SU-DHL-6 (cell line): ENCODE results near the gene GNAO1.

Experiments used
- EZH2phosphoT487 ChIP-seq: fragments of 200-600 bp; sonication (generic), shearing (Covaris generic); conservative IDR thresholded peaks from 2 replicates; pipeline ENCODE4 v1.6.1; 2018; ENCODE audit warnings: mild to moderate bottlenecking, antibody characterized with exemption, low read length, moderate library complexity, mixed read lengths
- TF ChIP-seq, protein P1 (sequence below): fragments of 200-600 bp; sonication (generic); IDR thresholded peaks from one replicate; pipeline ENCODE4 v1.5.1; 2017; ENCODE audit warnings: antibody characterized with exemption, mild to moderate bottlenecking, low read length, moderate library complexity; ENCODE audit not compliant: insufficient read depth, poor library complexity, severe bottlenecking

DNA sequence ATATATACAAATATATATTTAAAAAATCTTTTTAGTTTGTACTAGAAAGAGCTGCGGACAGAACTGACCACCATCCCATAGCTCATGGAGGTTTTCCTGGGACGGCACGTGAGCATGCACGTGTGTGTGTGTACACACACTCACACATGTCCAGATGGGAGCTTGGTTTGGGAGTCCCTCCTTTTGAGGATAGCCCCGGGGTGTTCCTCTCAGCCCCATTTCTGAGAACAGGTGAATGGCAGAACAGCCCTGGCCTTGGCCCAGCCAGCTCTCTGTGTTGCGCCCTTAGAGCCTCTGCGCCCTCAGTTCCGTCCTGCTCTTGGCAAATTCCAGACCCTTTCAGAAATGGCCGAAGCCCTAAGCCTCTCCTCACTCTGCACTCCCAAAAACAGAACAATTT lies 163.9 kb downstream of the GNAO1 start:
- TF ChIP-seq, protein P1, sequence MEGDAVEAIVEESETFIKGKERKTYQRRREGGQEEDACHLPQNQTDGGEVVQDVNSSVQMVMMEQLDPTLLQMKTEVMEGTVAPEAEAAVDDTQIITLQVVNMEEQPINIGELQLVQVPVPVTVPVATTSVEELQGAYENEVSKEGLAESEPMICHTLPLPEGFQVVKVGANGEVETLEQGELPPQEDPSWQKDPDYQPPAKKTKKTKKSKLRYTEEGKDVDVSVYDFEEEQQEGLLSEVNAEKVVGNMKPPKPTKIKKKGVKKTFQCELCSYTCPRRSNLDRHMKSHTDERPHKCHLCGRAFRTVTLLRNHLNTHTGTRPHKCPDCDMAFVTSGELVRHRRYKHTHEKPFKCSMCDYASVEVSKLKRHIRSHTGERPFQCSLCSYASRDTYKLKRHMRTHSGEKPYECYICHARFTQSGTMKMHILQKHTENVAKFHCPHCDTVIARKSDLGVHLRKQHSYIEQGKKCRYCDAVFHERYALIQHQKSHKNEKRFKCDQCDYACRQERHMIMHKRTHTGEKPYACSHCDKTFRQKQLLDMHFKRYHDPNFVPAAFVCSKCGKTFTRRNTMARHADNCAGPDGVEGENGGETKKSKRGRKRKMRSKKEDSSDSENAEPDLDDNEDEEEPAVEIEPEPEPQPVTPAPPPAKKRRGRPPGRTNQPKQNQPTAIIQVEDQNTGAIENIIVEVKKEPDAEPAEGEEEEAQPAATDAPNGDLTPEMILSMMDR, result no peak
- no peak for TF ChIP-seq EZH2phosphoT487
